ENCODE data around the gene NUCB1. TPM values are rescaled to one million over a fixed set of nuclear protein-coding genes. Genes with fewer than 3 reads are reported as not detected.

The NUCB1 gene
- polyA plus RNA-seq, 1 donor (not counting 4 experiments of a cell fraction or from before 2014, with no cell fraction given), result 44.3 TPM

- TF ChIP-seq EZH2 (IDR thresholded peaks at IDR 0.05; ENCODE audit: low read length), result no peak
- no peak for TF ChIP-seq CTCF (optimal IDR thresholded peaks at IDR 0.05 in 1 of 3, IDR thresholded peaks at IDR 0.05 in 1 of 3, conservative IDR thresholded peaks at IDR 0.05 in 1 of 3; ENCODE audit: extremely low read depth in 1 of 3, insufficient read depth in 2 of 3, low read length in 3 of 3)
- H3K79me2 ChIP-seq (ENCODE audit: control insufficient read depth, insufficient read depth, low read length), result no peaks in the 10 kb centered on the region
- H2AFZ ChIP-seq (ENCODE audit: control insufficient read depth, low read length), result no peak overlapping the region
- dilution Hi-C loops (cut with MboI; ENCODE audit: extremely low pct_ligation_motif_present, low sequenced_read_pairs), result no loop called here
- H3K4me3 ChIP-seq (ENCODE audit: control insufficient read depth in 2 of 3, extremely low read depth in 1 of 3, insufficient read depth in 2 of 3, low read depth in 1 of 3, low read length in 3 of 3), result no peak overlapping the region
- FAIRE-seq (no peak), DNase-seq (ENCODE audit: low read depth, low spot score) (no peak)
- H3K9ac ChIP-seq (ENCODE audit: control insufficient read depth, extremely low read depth, insufficient read depth, low read length), result no peak overlapping the region
- H3K9me1 ChIP-seq (ENCODE audit: control insufficient read depth, extremely low read depth, insufficient read depth, low read length), result no peaks in the 10 kb centered on the region
- H3K4me1 ChIP-seq (ENCODE audit: control insufficient read depth, extremely low read depth, insufficient read depth, low read length), result no peaks in the 10 kb centered on the region
- H3K4me2 ChIP-seq (ENCODE audit: control insufficient read depth, extremely low read depth, insufficient read depth, low read depth, low read length), result no peak overlapping the region
- peaks cover 20 to 28% of the 10 kb centered on the region in 2 experiments for H3K36me3 ChIP-seq (ENCODE audit: control insufficient read depth in 2 of 2, extremely low read depth in 1 of 2, insufficient read depth in 2 of 2, low read length in 2 of 2)
- no peaks in the 10 kb centered on the region for H4K20me1 ChIP-seq (ENCODE audit: control insufficient read depth, extremely low read depth, insufficient read depth, low read length)
- no peak overlapping the region for H3K27ac ChIP-seq (ENCODE audit: control insufficient read depth, insufficient read depth, low read length)
- H3K27me3 ChIP-seq (ENCODE audit: control insufficient read depth, extremely low read depth, insufficient read depth, low read length), result no peaks in the 10 kb centered on the region
- H3K9me3 ChIP-seq (ENCODE audit: control insufficient read depth, low read depth, low read length), result no peaks in the 10 kb centered on the region
Observed at GRCh38 chr19:48913114-48913889, 13.2 kb downstream of the NUCB1 start.

GRCh38 chr19:48914181-48914580 is 14.1 kb downstream of the NUCB1 start:
- FAIRE-seq, result no peak

More at GRCh38 chr19:48914181-48914580, 14.1 kb downstream of the NUCB1 start:
- Histone ChIP-seq H3K9me3 (ENCODE audit: control insufficient read depth, low read depth, low read length) (no peaks in the 10 kb centered on the region), H3K9ac (ENCODE audit: control insufficient read depth, extremely low read depth, insufficient read depth, low read length) (no peak overlapping the region), H3K27me3 (ENCODE audit: control insufficient read depth, extremely low read depth, insufficient read depth, low read length) (no peaks in the 10 kb centered on the region), H3K27ac (ENCODE audit: control insufficient read depth, insufficient read depth, low read length) (no peak overlapping the region), H2AFZ (ENCODE audit: control insufficient read depth, low read length) (no peak overlapping the region), H3K4me3 (ENCODE audit: control insufficient read depth in 2 of 3, extremely low read depth in 1 of 3, insufficient read depth in 2 of 3, low read depth in 1 of 3, low read length in 3 of 3) (no peak overlapping the region), H3K79me2 (ENCODE audit: control insufficient read depth, insufficient read depth, low read length) (no peaks in the 10 kb centered on the region), H4K20me1 (ENCODE audit: control insufficient read depth, extremely low read depth, insufficient read depth, low read length) (no peaks in the 10 kb centered on the region), H3K36me3 (ENCODE audit: control insufficient read depth in 2 of 2, extremely low read depth in 1 of 2, insufficient read depth in 2 of 2, low read length in 2 of 2) (peaks cover 26 to 35% of the 10 kb centered on the region in 2 experiments), H3K4me2 (ENCODE audit: control insufficient read depth, extremely low read depth, insufficient read depth, low read depth, low read length) (no peak overlapping the region), H3K4me1 (ENCODE audit: control insufficient read depth, extremely low read depth, insufficient read depth, low read length) (no peaks in the 10 kb centered on the region), H3K9me1 (ENCODE audit: control insufficient read depth, extremely low read depth, insufficient read depth, low read length) (no peaks in the 10 kb centered on the region)
- dilution Hi-C loops (cut with MboI; ENCODE audit: extremely low pct_ligation_motif_present, low sequenced_read_pairs), result no loop called here
- no peak for DNase-seq (ENCODE audit: low read depth, low spot score)
- TF ChIP-seq CTCF (optimal IDR thresholded peaks at IDR 0.05 in 1 of 3, IDR thresholded peaks at IDR 0.05 in 1 of 3, conservative IDR thresholded peaks at IDR 0.05 in 1 of 3; ENCODE audit: extremely low read depth in 1 of 3, insufficient read depth in 2 of 3, low read length in 3 of 3) (no peak), EZH2 (IDR thresholded peaks at IDR 0.05; ENCODE audit: low read length) (no peak)

Data from keratinocyte (primary cell).